MCF 10A (cell line): Measurements from ENCODE around the gene DISP1. TPM values are rescaled to one million over a fixed set of nuclear protein-coding genes. Genes with fewer than 3 reads are reported as not detected.

Source experiments
- BruUV-seq: library from RNA; stranded (reverse); fragments of 400-500 nt; replicated peaks from 2 replicates; lab custom pipeline; 2021; lab: Mats Ljungman, UMichigan
- CTCF ChIA-PET: fragments of 300-600 bp; sonication (Branson Sonifier 250); formaldehyde crosslinking; extraction: SDS; loops from one replicate; lab custom pipeline; 2021; ENCODE audit warnings: antibody characterized with exemption, inconsistent platforms; lab: Yijun Ruan, JAX
- POLR2A ChIA-PET: fragments of 300-600, 350-650 bp; sonication (Branson Sonifier 250); formaldehyde crosslinking; extraction: SDS; loops from one replicate; lab custom pipeline; 2020; ENCODE audit warnings: antibody characterized with exemption, inconsistent platforms; lab: Yijun Ruan, JAX
- DNase-seq: peaks from one replicate; pipeline ENCODE4 v3.0.0-alpha.2; 2018; ENCODE audit not compliant: unreplicated experiment
- H3K27ac Mint-ChIP-seq: one replicate; pipeline ENCODE4 v1.8.0; 2022; ENCODE audit warnings: mild to moderate bottlenecking, low read depth, mixed read lengths; ENCODE audit not compliant: unreplicated experiment
- H3K27me3 Mint-ChIP-seq: one replicate; pipeline ENCODE4 v1.8.0; 2022; ENCODE audit warnings: mixed read lengths; ENCODE audit not compliant: insufficient read depth, unreplicated experiment
- H3K36me3 Mint-ChIP-seq: one replicate; pipeline ENCODE4 v1.8.0; 2022; ENCODE audit warnings: mild to moderate bottlenecking, moderate library complexity, mixed read lengths; ENCODE audit not compliant: insufficient read depth, unreplicated experiment
- H3K4me1 Mint-ChIP-seq: one replicate; pipeline ENCODE4 v1.8.0; 2022; ENCODE audit warnings: mixed read lengths; ENCODE audit not compliant: insufficient read depth, unreplicated experiment
- H3K4me3 Mint-ChIP-seq: one replicate; pipeline ENCODE4 v1.8.0; 2022; ENCODE audit warnings: mild to moderate bottlenecking, moderate library complexity, mixed read lengths; ENCODE audit not compliant: unreplicated experiment
- H3K9me3 Mint-ChIP-seq: one replicate; pipeline ENCODE4 v1.8.0; 2022; ENCODE audit warnings: mixed read lengths; ENCODE audit not compliant: unreplicated experiment
- CTCF ChIP-seq: fragments of 200-600 bp; IDR thresholded peaks from one replicate; pipeline ENCODE4 v1.8.0; 2022; ENCODE audit warnings: antibody characterized with exemption, mild to moderate bottlenecking; ENCODE audit not compliant: unreplicated experiment
- intact Hi-C: fragments of 100-400 bp; cut with micrococcal nuclease; formaldehyde crosslinking; loops from 2 replicates; pipeline ENCODE4 v1.14.1; 2022
- total RNA-seq: library from RNA; stranded (reverse); gene quantifications from 2 replicates; pipeline ENCODE4 v1.2.3, GENCODE V29; 2022

DISP1 gene
- total RNA-seq, 1 experiment from 2014 or later: 6.7 TPM

- no TSS peak for BruUV-seq
- no peak for DNase-seq
- Mint-ChIP-seq H3K9me3 (no peaks in the 10 kb centered on the region), H3K4me1 (peaks cover 6% of the 10 kb centered on the region), H3K27ac (no peak overlapping the region), H3K36me3 (no peaks in the 10 kb centered on the region), H3K27me3 (no peaks in the 10 kb centered on the region), H3K4me3 (no peak overlapping the region)
- peak; percentile 18 for TF ChIP-seq CTCF
- intact Hi-C loops: no loop called here
- POLR2A ChIA-PET: interaction anchor here (1.0 kb wide), 1 partner anchor 11 kb away, joined by 3 read pairs; no protein-coding TSS in a partner anchor
- CTCF ChIA-PET: interaction anchor here (0.8 to 1.7 kb wide), 8 partner anchors 13 to 91 kb away, joined by 3 to 5 read pairs (median 3); no protein-coding TSS in a partner anchor
Measured at GRCh38 chr1:222828939-222829338, 14.1 kb downstream of the DISP1 start.

GRCh38 chr1:222829868-222830267 lies 15.0 kb downstream of the DISP1 start:
- no peak for DNase-seq
- CTCF ChIA-PET: interaction anchor here (0.6 to 0.8 kb wide), 3 partner anchors 32 to 91 kb away, joined by 3 to 4 read pairs (median 3); no protein-coding TSS in a partner anchor

GRCh38 chr1:222833356-222833876 lies 18.6 kb downstream of the DISP1 start:
- ChIA-PET CTCF (interaction anchor here (0.7 to 1.6 kb wide), 4 partner anchors 10 to 493 kb away, joined by 3 to 5 read pairs (median 4); no protein-coding TSS in a partner anchor), POLR2A (interaction anchor here (1.0 to 1.4 kb wide), 2 partner anchors 10 to 11 kb away, joined by 4 read pairs; no protein-coding TSS in a partner anchor)
- DNase-seq: no peak
- no TSS peak for BruUV-seq
- TF ChIP-seq CTCF: no peak
- no peaks in the 10 kb centered on the region for H3K9me3 Mint-ChIP-seq
- H3K36me3 Mint-ChIP-seq: no peaks in the 10 kb centered on the region
- no peaks in the 10 kb centered on the region for H3K27me3 Mint-ChIP-seq
- no peak overlapping the region for H3K27ac Mint-ChIP-seq
- H3K4me1 Mint-ChIP-seq: peaks cover 6% of the 10 kb centered on the region
- H3K4me3 Mint-ChIP-seq: no peak overlapping the region
- intact Hi-C loops: no loop called here

More at GRCh38 chr1:222829868-222830267, 15.0 kb downstream of the DISP1 start:
- no TSS peak for BruUV-seq
- no peak overlapping the region for H3K27ac Mint-ChIP-seq
- H3K4me3 Mint-ChIP-seq: no peak overlapping the region
- TF ChIP-seq CTCF: no peak
- no peaks in the 10 kb centered on the region for H3K27me3 Mint-ChIP-seq
- no peaks in the 10 kb centered on the region for H3K36me3 Mint-ChIP-seq
- intact Hi-C loops: no loop called here
- peaks cover 6% of the 10 kb centered on the region for H3K4me1 Mint-ChIP-seq
- no peaks in the 10 kb centered on the region for H3K9me3 Mint-ChIP-seq
- POLR2A ChIA-PET: interaction anchor here (1.0 kb wide), 1 partner anchor 12 kb away, joined by 3 read pairs; no protein-coding TSS in a partner anchor

- intact Hi-C loops: no loop called here
- Mint-ChIP-seq H3K4me3 (no peak overlapping the region), H3K4me1 (no peaks in the 10 kb centered on the region), H3K36me3 (no peaks in the 10 kb centered on the region), H3K27ac (no peak overlapping the region), H3K27me3 (no peaks in the 10 kb centered on the region), H3K9me3 (no peaks in the 10 kb centered on the region)
- POLR2A ChIA-PET: interaction anchor here (0.8 to 1.8 kb wide), 5 partner anchors 9 to 360 kb away, joined by 3 to 6 read pairs (median 4); no protein-coding TSS in a partner anchor
- BruUV-seq: no TSS peak
- no peak for TF ChIP-seq CTCF
- no peak for DNase-seq
- CTCF ChIA-PET: no interaction called here
Measured at GRCh38 chr1:222843469-222844410, 28.9 kb downstream of the DISP1 start.
